ENCODE results near the gene XIRP2. TPM values are rescaled to one million over a fixed set of nuclear protein-coding genes. Genes with fewer than 3 reads are reported as not detected.

The XIRP2 gene
- total RNA-seq: 0.20 and 0.27 TPM in 2 replicates

GRCh38 chr2:166888180-166888579, at the start of gene XIRP2:
TSS of gene XIRP2 (plus strand) at chr2:166888480. CDS start at chr2:166903483, 15,003 bp downstream.

GRCh38 chr2:167292430-167293171, 404.3 kb downstream of the XIRP2 start, which contains the start of gene B3GALT1:
TSS of gene B3GALT1 (plus strand) at chr2:167293001.

